SU-DHL-6 (cell line): ENCODE data around the gene APPL2.

Experiments used
- H2AFZ ChIP-seq: fragments of 200-600 bp; sonication (generic); 2 replicates; pipeline ENCODE4 v1.6.1; 2014; ENCODE audit warnings: low read depth, mild to moderate bottlenecking, moderate library complexity, mixed read lengths, antibody characterized with exemption, low read length; ENCODE audit not compliant: severe bottlenecking
- H3F3A ChIP-seq: fragments of 200-600 bp; shearing (Covaris generic); 2 replicates; pipeline ENCODE4 v1.6.0; 2016; ENCODE audit warnings: antibody characterized with exemption, mild to moderate bottlenecking; ENCODE audit not compliant: insufficient read depth
- H3K27ac ChIP-seq: fragments of 200-600 bp; sonication (generic); 2 replicates; pipeline ENCODE4 v1.5.1; 2016; ENCODE audit warnings: low read depth, mild to moderate bottlenecking, low read length, moderate library complexity, mixed read lengths
- H3K27me3 ChIP-seq: fragments of 200-600 bp; sonication (generic), shearing (Covaris generic); 2 replicates; pipeline ENCODE4 v1.6.0; 2014; ENCODE audit warnings: mild to moderate bottlenecking, low read length
- H3K36me3 ChIP-seq: fragments of 200-600 bp; sonication (generic); 2 replicates; pipeline ENCODE4 v1.6.1; 2014; ENCODE audit warnings: mild to moderate bottlenecking, low read length, mixed read lengths
- H3K4me2 ChIP-seq: fragments of 300-600, 200-600 bp; shearing (Covaris generic), sonication (generic); 2 replicates; pipeline ENCODE4 v1.6.0; 2014; ENCODE audit warnings: low read length, low read depth, mild to moderate bottlenecking; ENCODE audit not compliant: poor library complexity, severe bottlenecking
- H3K4me3 ChIP-seq: fragments of 200-600 bp; sonication (generic); 2 replicates; pipeline ENCODE4 v1.5.1; 2014; ENCODE audit warnings: antibody characterized with exemption, low read length, mild to moderate bottlenecking, mixed read lengths; ENCODE audit not compliant: insufficient read depth, poor library complexity, severe bottlenecking
- H3K79me2 ChIP-seq: fragments of 200-600 bp; sonication (generic); 2 replicates; pipeline ENCODE4 v1.6.1; 2014; ENCODE audit warnings: mild to moderate bottlenecking, low read length, moderate library complexity; ENCODE audit not compliant: insufficient read depth
- H3K9ac ChIP-seq: fragments of 200-600 bp; sonication (generic); 2 replicates; pipeline ENCODE4 v1.7.0; 2014; ENCODE audit warnings: mild to moderate bottlenecking, low read length
- H3K9me2 ChIP-seq: fragments of 200-600 bp; sonication (generic); replicated peaks from 2 replicates; pipeline ENCODE4 v1.6.1; 2014; ENCODE audit warnings: low read length; ENCODE audit not compliant: insufficient read depth
- H3K9me3 ChIP-seq: fragments of 200-600 bp; sonication (generic); 2 replicates; pipeline ENCODE4 v1.6.1; 2014; ENCODE audit warnings: low read length, mixed read lengths; ENCODE audit not compliant: insufficient read depth
- H4K20me1 ChIP-seq: fragments of 200-600 bp; sonication (generic); 2 replicates; pipeline ENCODE4 v1.6.1; 2014; ENCODE audit warnings: low read depth, mild to moderate bottlenecking, antibody characterized with exemption, low read length, moderate library complexity, mixed read lengths
- CTCF ChIP-seq: fragments of 200-600 bp; sonication (generic); IDR thresholded peaks from one replicate; pipeline ENCODE4 v1.5.1; 2017; ENCODE audit warnings: antibody characterized with exemption, mild to moderate bottlenecking, low read length, moderate library complexity; ENCODE audit not compliant: insufficient read depth, poor library complexity, severe bottlenecking
- EZH2phosphoT487 ChIP-seq: fragments of 200-600 bp; sonication (generic), shearing (Covaris generic); conservative IDR thresholded peaks from 2 replicates; pipeline ENCODE4 v1.6.1; 2018; ENCODE audit warnings: mild to moderate bottlenecking, antibody characterized with exemption, low read length, moderate library complexity, mixed read lengths

The APPL2 gene

GRCh38 chr12:105162174-105162573 lies 73.8 kb downstream of the APPL2 start:
- Histone ChIP-seq H3K9ac (no peak overlapping the region), H3K79me2 (no peaks in the 10 kb centered on the region), H2AFZ (no peak overlapping the region), H3K4me2 (no peak overlapping the region), H3K9me3 (no peaks in the 10 kb centered on the region), H3K27me3 (no peaks in the 10 kb centered on the region), H3K9me2 (no peaks in the 10 kb centered on the region), H3K4me3 (no peak overlapping the region), H3F3A (peaks cover 14% of the 10 kb centered on the region), H3K27ac (no peak overlapping the region), H4K20me1 (no peaks in the 10 kb centered on the region), H3K36me3 (peaks cover 72% of the 10 kb centered on the region)
- TF ChIP-seq CTCF (no peak), EZH2phosphoT487 (no peak)

- peaks cover 19% of the 10 kb centered on the region for H3F3A ChIP-seq
- no peaks in the 10 kb centered on the region for H3K9me3 ChIP-seq
- no peak overlapping the region for H3K4me3 ChIP-seq
- no peaks in the 10 kb centered on the region for H3K79me2 ChIP-seq
- H4K20me1 ChIP-seq: no peaks in the 10 kb centered on the region
- H3K36me3 ChIP-seq: peaks cover 57% of the 10 kb centered on the region
- H3K4me2 ChIP-seq: no peak overlapping the region
- no peak overlapping the region for H3K9ac ChIP-seq
- no peak for TF ChIP-seq EZH2phosphoT487
- TF ChIP-seq CTCF: no peak
- H3K27ac ChIP-seq: no peak overlapping the region
- H3K9me2 ChIP-seq: no peaks in the 10 kb centered on the region
- H2AFZ ChIP-seq: no peak overlapping the region
- H3K27me3 ChIP-seq: no peaks in the 10 kb centered on the region
These were observed 77.1 kb downstream of the APPL2 start for GRCh38 chr12:105158876-105159275.

GRCh38 chr12:105157606-105158005 lies 78.4 kb downstream of the APPL2 start:
- no peaks in the 10 kb centered on the region for H3K27me3 ChIP-seq
- H4K20me1 ChIP-seq: 0 out of 2 replicates have a peak, but pooled peaks cover 2% of the 10 kb centered on the region
- no peak overlapping the region for H3K9ac ChIP-seq
- no peaks in the 10 kb centered on the region for H3K79me2 ChIP-seq
- H3K9me2 ChIP-seq: no peaks in the 10 kb centered on the region
- H3K36me3 ChIP-seq: peaks cover 61% of the 10 kb centered on the region
- H3K9me3 ChIP-seq: no peaks in the 10 kb centered on the region
- H3K4me3 ChIP-seq: no peak overlapping the region
- no peak overlapping the region for H3K27ac ChIP-seq
- no peak overlapping the region for H2AFZ ChIP-seq
- no peak overlapping the region for H3K4me2 ChIP-seq
- peaks cover 19% of the 10 kb centered on the region for H3F3A ChIP-seq
- TF ChIP-seq CTCF (no peak), EZH2phosphoT487 (no peak)
